ENCODE measurements around the gene MBLAC1. TPM values are rescaled to one million over a fixed set of nuclear protein-coding genes. Genes with fewer than 3 reads are reported as not detected.
A peak's percentile ranks its signal among the peaks of the same experiment; 100 is the strongest.

Gene MBLAC1
- total and polyA plus RNA-seq, 9 of the 15 experiments (the other 6 are each of a cell fraction or from before 2014, with no cell fraction given), result 0.03 to 3.1 (median 0.52) TPM

GRCh38 chr7:100148559-100149328 is 22.0 kb downstream of the MBLAC1 start, which contains the start of gene LAMTOR4 (continued):
- TF ChIP-seq MTA3 (IDR thresholded peaks at IDR 0.05; ENCODE audit: borderline replicate concordance), result peak; percentile 80; the same call in 1 of the 2 replicates
- no peak for TF ChIP-seq SRSF7 (optimal IDR thresholded peaks at IDR 0.05; ENCODE audit: low read depth, low read length)
- no peak for TF ChIP-seq DLX4 (CRISPR knock-in tag; IDR thresholded peaks at IDR 0.05)
- TF ChIP-seq TRIM25 (IDR thresholded peaks at IDR 0.05; ENCODE audit: borderline replicate concordance), result peak; percentile 89; the same call in 1 of the 2 replicates
- no peak for TF ChIP-seq ZNF239 (CRISPR knock-in tag; IDR thresholded peaks at IDR 0.05)
- TF ChIP-seq TRIM28 (IDR thresholded peaks at IDR 0.05), result no peak
- no peak for TF ChIP-seq ZNF224 (CRISPR knock-in tag; IDR thresholded peaks at IDR 0.05)
- TF ChIP-seq E2F1 (CRISPR knock-in tag; IDR thresholded peaks at IDR 0.05), result no peak; the same call in 1 of the 2 replicates
- no peak for TF ChIP-seq PHB (CRISPR knock-in tag; IDR thresholded peaks at IDR 0.05)
- no peak for TF ChIP-seq DMBX1 (CRISPR knock-in tag; IDR thresholded peaks at IDR 0.05; ENCODE audit: borderline replicate concordance)
- peak; percentile 35; the same call in 1 of the 2 replicates for TF ChIP-seq TCF7 (IDR thresholded peaks at IDR 0.05; ENCODE audit: borderline replicate concordance)
- TF ChIP-seq TGIF2 (CRISPR knock-in tag; IDR thresholded peaks at IDR 0.05), result no peak
- no peak for TF ChIP-seq ZNF696 (CRISPR knock-in tag; conservative IDR thresholded peaks at IDR 0.05)
- no peak for TF ChIP-seq TFAM (CRISPR knock-in tag; conservative IDR thresholded peaks at IDR 0.05)
- no peak; the same call in 1 of the 2 replicates for TF ChIP-seq MYBL2 (IDR thresholded peaks at IDR 0.05; ENCODE audit: low read depth)
- no peak for TF ChIP-seq MYBL2 (CRISPR knock-in tag; IDR thresholded peaks at IDR 0.05; ENCODE audit: borderline replicate concordance)
- TF ChIP-seq HMGXB4 (CRISPR knock-in tag; IDR thresholded peaks at IDR 0.05), result no peak
- TF ChIP-seq SLC30A9 (CRISPR knock-in tag; IDR thresholded peaks at IDR 0.05), result no peak
- no peak for TF ChIP-seq BRF1 (IDR thresholded peaks at IDR 0.05; ENCODE audit: borderline replicate concordance, extremely low read depth, insufficient read length)
- peak in 1 of 2 experiments; percentile 90; a peak in 2 of 4 replicates for TF ChIP-seq HDAC1 (IDR thresholded peaks at IDR 0.05)
- TF ChIP-seq SIN3A (IDR thresholded peaks at IDR 0.05; ENCODE audit: borderline replicate concordance in 2 of 2, control insufficient read depth in 1 of 2, low read depth in 2 of 2, low read length in 2 of 2), result no peak; a peak in 1 of 4 replicates
- TF ChIP-seq XRCC4 (IDR thresholded peaks at IDR 0.05; ENCODE audit: extremely low read depth, insufficient read depth, insufficient read length), result no peak
